Left lobe of liver (tissue), 2 donors: Measurements from ENCODE around the gene DENND4B. TPM values are rescaled to one million over a fixed set of nuclear protein-coding genes. Genes with fewer than 3 reads are reported as not detected.

Experiments
- ATAC-seq: fragments of 200-7000 bp; cut with Tn5 transposase; one replicate; pipeline ENCODE4 v1.9.1; 2020; ENCODE audit warnings: mild to moderate bottlenecking, moderate library complexity
- DNase-seq: peaks from one replicate; pipeline ENCODE4 v3.0.0-alpha.2; 2020; ENCODE audit warnings: low spot score
- total RNA-seq: library from RNA; stranded (reverse); gene quantifications from one replicate; pipeline ENCODE4 v1.2.1, GENCODE V29; 2021
- donor health status: DM: no; HTN: no; CAD: no; lungs with moderate emphysema.
- donor health status: DM: no; HTN: yes; CAD: no.

DENND4B gene
- total RNA-seq, 1 donor from 2014 or later: 25.4 TPM

GRCh38 chr1:153945795-153946621 lies 510 bp downstream of the DENND4B start:
- DNase-seq: peak; percentile 91
- peak; percentile 77 for ATAC-seq

GRCh38 chr1:153945131-153945794 lies 1.3 kb downstream of the DENND4B start:
- DNase-seq: peak; percentile 64
- peak; percentile 2 for ATAC-seq

- DNase-seq (no peak), ATAC-seq (no peak)
These were observed 1.7 kb downstream of the DENND4B start for GRCh38 chr1:153944827-153945117.

GRCh38 chr1:153944005-153944826 lies 2.3 kb downstream of the DENND4B start:
- DNase-seq (no peak), ATAC-seq (no peak)

- peak; percentile 14 for ATAC-seq
- DNase-seq: no peak
These were observed 3.6 kb downstream of the DENND4B start for GRCh38 chr1:153942766-153943549.

- ATAC-seq: no peak
- no peak for DNase-seq
These were observed 4.4 kb downstream of the DENND4B start for GRCh38 chr1:153941826-153942725.

GRCh38 chr1:153940756-153941155 lies 5.8 kb downstream of the DENND4B start:
- no peak for DNase-seq
- no peak for ATAC-seq

GRCh38 chr1:153939476-153939875 lies 7.0 kb downstream of the DENND4B start:
- DNase-seq: no peak
- no peak for ATAC-seq

- DNase-seq: no peak
- ATAC-seq: no peak
These were observed 7.5 kb downstream of the DENND4B start for GRCh38 chr1:153938996-153939395.

- no peak for ATAC-seq
These were observed 9.2 kb downstream of the DENND4B start for GRCh38 chr1:153937331-153937730.

GRCh38 chr1:153936011-153936802 lies 10.3 kb downstream of the DENND4B start:
- DNase-seq: no peak

More at GRCh38 chr1:153937331-153937730, 9.2 kb downstream of the DENND4B start:
- DNase-seq: no peak

GRCh38 chr1:153934746-153935145 lies 11.8 kb downstream of the DENND4B start:
- DNase-seq: no peak
- no peak for ATAC-seq

More at GRCh38 chr1:153936011-153936802, 10.3 kb downstream of the DENND4B start:
- ATAC-seq: no peak

GRCh38 chr1:153933955-153934354 lies 12.6 kb downstream of the DENND4B start:
- no peak for ATAC-seq
- no peak for DNase-seq

GRCh38 chr1:153933430-153933829 lies 13.1 kb downstream of the DENND4B start:
- DNase-seq: no peak
- no peak for ATAC-seq

GRCh38 chr1:153932156-153933131 lies 14.1 kb downstream of the DENND4B start:
- no peak for ATAC-seq
- no peak for DNase-seq

- ATAC-seq (no peak), DNase-seq (no peak)
These were observed 16.3 kb downstream of the DENND4B start for GRCh38 chr1:153929981-153930948.
